ENCODE data around the gene AP3B1.

Gene AP3B1

GRCh38 chr5:78268356-78268755, 26.1 kb downstream of the AP3B1 start:
- DNase-seq (ENCODE audit: low read depth), result no peak
- no peak for TF ChIP-seq CTCF (conservative IDR thresholded peaks at IDR 0.05; ENCODE audit: low read length)
- H3K4me3 ChIP-seq (ENCODE audit: low read length), result no peak overlapping the region

GRCh38 chr5:78265163-78265562, 29.3 kb downstream of the AP3B1 start:
- no peak for DNase-seq (ENCODE audit: low read depth)
- TF ChIP-seq CTCF (conservative IDR thresholded peaks at IDR 0.05; ENCODE audit: low read length), result no peak
- H3K4me3 ChIP-seq (ENCODE audit: low read length), result no peak overlapping the region

GRCh38 chr5:78264600-78264999, 29.9 kb downstream of the AP3B1 start:
- H3K4me3 ChIP-seq (ENCODE audit: low read length), result no peak overlapping the region
- no peak for TF ChIP-seq CTCF (conservative IDR thresholded peaks at IDR 0.05; ENCODE audit: low read length)
- DNase-seq (ENCODE audit: low read depth), result no peak

GRCh38 chr5:78260771-78261170, 33.7 kb downstream of the AP3B1 start:
- H3K4me3 ChIP-seq (ENCODE audit: low read length), result no peak overlapping the region
- no peak for DNase-seq (ENCODE audit: low read depth)

GRCh38 chr5:78253201-78253600, 41.3 kb downstream of the AP3B1 start:
- no peak overlapping the region for H3K4me3 ChIP-seq (ENCODE audit: low read length)
- no peak for TF ChIP-seq CTCF (conservative IDR thresholded peaks at IDR 0.05; ENCODE audit: low read length)
- peak; percentile 11 for DNase-seq (ENCODE audit: low read depth)

More at GRCh38 chr5:78260771-78261170, 33.7 kb downstream of the AP3B1 start:
- TF ChIP-seq CTCF (conservative IDR thresholded peaks at IDR 0.05; ENCODE audit: low read length), result no peak

- no peak for TF ChIP-seq CTCF (conservative IDR thresholded peaks at IDR 0.05; ENCODE audit: low read length)
- no peak for DNase-seq (ENCODE audit: low read depth)
- H3K4me3 ChIP-seq (ENCODE audit: low read length), result no peak overlapping the region
These were observed 41.8 kb downstream of the AP3B1 start for GRCh38 chr5:78252715-78253114.

- TF ChIP-seq CTCF (conservative IDR thresholded peaks at IDR 0.05; ENCODE audit: low read length), result no peak
- no peak overlapping the region for H3K4me3 ChIP-seq (ENCODE audit: low read length)
- DNase-seq (ENCODE audit: low read depth), result no peak
These were observed 42.7 kb downstream of the AP3B1 start for GRCh38 chr5:78251663-78252284.
